IPS-18c (cell line): ENCODE results near the gene WDR64.

ENCODE experiments used
- H3K4me3 ChIP-seq: 2 replicates; pipeline ENCODE4 v1.7.0; 2013; ENCODE audit warnings: low read depth, mild to moderate bottlenecking, low read length, moderate library complexity; ENCODE audit not compliant: insufficient read depth
- H3K9me3 ChIP-seq: one replicate; pipeline ENCODE4 v1.6.1; 2013; ENCODE audit warnings: mild to moderate bottlenecking, low read length, moderate library complexity; ENCODE audit not compliant: control insufficient read depth, insufficient read depth

Gene WDR64

GRCh38 chr1:241652012-241652411, at the start of gene WDR64:
Gene WDR64 (plus strand): TSS chr1:241652281. CDS start chr1:241652485, 204 bp downstream.
- H3K9me3 ChIP-seq = no peaks in the 10 kb centered on the region
- no peak within 1 kb of the TSS for H3K4me3 ChIP-seq

- Histone ChIP-seq H3K9me3 (no peaks in the 10 kb centered on the region), H3K4me3 (no peak overlapping the region)
Measured at GRCh38 chr1:241603731-241604245, 48.3 kb upstream of the WDR64 start.

GRCh38 chr1:241605146-241605805, 46.8 kb upstream of the WDR64 start:
- Histone ChIP-seq H3K9me3 (no peaks in the 10 kb centered on the region), H3K4me3 (no peak overlapping the region)

GRCh38 chr1:241606544-241606943, 45.5 kb upstream of the WDR64 start:
- no peaks in the 10 kb centered on the region for H3K9me3 ChIP-seq
- no peak overlapping the region for H3K4me3 ChIP-seq

- no peak overlapping the region for H3K4me3 ChIP-seq
Measured at GRCh38 chr1:241607497-241607896, 44.6 kb upstream of the WDR64 start.

GRCh38 chr1:241608379-241609033, 43.6 kb upstream of the WDR64 start:
- H3K9me3 ChIP-seq = no peaks in the 10 kb centered on the region
- H3K4me3 ChIP-seq = no peak overlapping the region

More at GRCh38 chr1:241607497-241607896, 44.6 kb upstream of the WDR64 start:
- H3K9me3 ChIP-seq = no peaks in the 10 kb centered on the region

GRCh38 chr1:241610056-241610815, 41.8 kb upstream of the WDR64 start:
- H3K9me3 ChIP-seq = no peaks in the 10 kb centered on the region
- no peak overlapping the region for H3K4me3 ChIP-seq

GRCh38 chr1:241611063-241611462, 41.0 kb upstream of the WDR64 start:
- Histone ChIP-seq H3K9me3 (no peaks in the 10 kb centered on the region), H3K4me3 (no peak overlapping the region)

GRCh38 chr1:241611736-241612135, 40.3 kb upstream of the WDR64 start:
- no peaks in the 10 kb centered on the region for H3K9me3 ChIP-seq
- no peak overlapping the region for H3K4me3 ChIP-seq

- H3K9me3 ChIP-seq = no peaks in the 10 kb centered on the region
- H3K4me3 ChIP-seq = no peak overlapping the region
Measured at GRCh38 chr1:241612533-241613477, 39.3 kb upstream of the WDR64 start.

- H3K4me3 ChIP-seq = no peak overlapping the region
- H3K9me3 ChIP-seq = no peaks in the 10 kb centered on the region
Measured at GRCh38 chr1:241614144-241614543, 37.9 kb upstream of the WDR64 start.

- no peak overlapping the region for H3K4me3 ChIP-seq
Measured at GRCh38 chr1:241614572-241614971, 37.5 kb upstream of the WDR64 start.

GRCh38 chr1:241615043-241615974, 36.8 kb upstream of the WDR64 start:
- no peaks in the 10 kb centered on the region for H3K9me3 ChIP-seq
- no peak overlapping the region for H3K4me3 ChIP-seq

More at GRCh38 chr1:241614572-241614971, 37.5 kb upstream of the WDR64 start:
- H3K9me3 ChIP-seq = no peaks in the 10 kb centered on the region

GRCh38 chr1:241617426-241617825, 34.7 kb upstream of the WDR64 start:
- Histone ChIP-seq H3K4me3 (no peak overlapping the region), H3K9me3 (no peaks in the 10 kb centered on the region)

- no peak overlapping the region for H3K4me3 ChIP-seq
Measured at GRCh38 chr1:241622669-241623068, 29.4 kb upstream of the WDR64 start.

GRCh38 chr1:241624935-241625334, 27.1 kb upstream of the WDR64 start:
- Histone ChIP-seq H3K4me3 (no peak overlapping the region), H3K9me3 (no peaks in the 10 kb centered on the region)

More at GRCh38 chr1:241622669-241623068, 29.4 kb upstream of the WDR64 start:
- no peaks in the 10 kb centered on the region for H3K9me3 ChIP-seq
